HK-2 (cell line): Measurements from ENCODE around the gene POLR2E.

Experiments
- DNase-seq: peaks from one replicate; pipeline ENCODE4 v3.0.0-alpha.2; 2018; ENCODE audit not compliant: unreplicated experiment

The POLR2E gene

GRCh38 chr19:1064661-1065605, 30.2 kb downstream of the POLR2E start:
- peak; percentile 68 for DNase-seq

- DNase-seq: no peak
These were observed 31.1 kb downstream of the POLR2E start for GRCh38 chr19:1063909-1064660.

GRCh38 chr19:1063030-1063908, 31.9 kb downstream of the POLR2E start:
- no peak for DNase-seq

- no peak for DNase-seq
These were observed 32.7 kb downstream of the POLR2E start for GRCh38 chr19:1062387-1063029.

DNA sequence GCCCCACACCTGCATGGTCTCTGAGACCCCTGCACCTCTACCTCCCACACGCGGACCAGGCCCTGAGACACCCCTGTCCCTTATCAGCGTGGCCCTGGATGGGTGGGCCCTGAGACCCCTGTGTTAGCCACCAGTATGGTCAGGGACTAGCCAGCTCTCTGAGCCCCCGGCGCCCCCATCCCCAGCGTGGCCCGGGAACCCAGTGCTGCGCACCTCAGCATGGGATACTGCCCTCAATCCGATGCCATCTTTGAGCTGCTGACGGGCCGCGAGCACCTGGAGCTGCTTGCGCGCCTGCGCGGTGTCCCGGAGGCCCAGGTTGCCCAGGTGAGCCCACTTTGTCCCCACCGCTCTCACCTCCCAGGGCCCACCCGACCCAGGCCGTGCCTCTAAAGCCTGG, 33.2 kb downstream of the POLR2E start:
- no peak for DNase-seq

- no peak for DNase-seq
These were observed 34.5 kb downstream of the POLR2E start for GRCh38 chr19:1060689-1061088.

DNA sequence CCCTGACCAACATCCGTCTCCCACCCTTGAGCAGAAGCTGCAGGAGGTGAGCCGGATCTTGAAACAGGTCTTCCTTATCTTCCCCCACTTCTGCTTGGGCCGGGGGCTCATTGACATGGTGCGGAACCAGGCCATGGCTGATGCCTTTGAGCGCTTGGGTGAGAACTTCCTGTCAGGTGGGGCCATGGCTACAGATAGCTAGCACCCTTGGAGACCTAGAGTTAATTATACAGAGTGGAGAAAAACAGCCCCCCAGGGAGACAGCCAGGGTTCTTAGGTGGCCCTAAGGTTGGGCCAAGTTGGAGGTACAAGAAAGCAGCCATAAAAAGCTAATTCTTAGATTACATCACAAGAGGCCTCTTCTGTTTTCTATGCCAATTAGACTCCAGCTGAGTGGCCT, 37.1 kb downstream of the POLR2E start:
- DNase-seq: no peak

GRCh38 chr19:1057176-1057855, 37.9 kb downstream of the POLR2E start:
- DNase-seq: peak; percentile 47

DNA sequence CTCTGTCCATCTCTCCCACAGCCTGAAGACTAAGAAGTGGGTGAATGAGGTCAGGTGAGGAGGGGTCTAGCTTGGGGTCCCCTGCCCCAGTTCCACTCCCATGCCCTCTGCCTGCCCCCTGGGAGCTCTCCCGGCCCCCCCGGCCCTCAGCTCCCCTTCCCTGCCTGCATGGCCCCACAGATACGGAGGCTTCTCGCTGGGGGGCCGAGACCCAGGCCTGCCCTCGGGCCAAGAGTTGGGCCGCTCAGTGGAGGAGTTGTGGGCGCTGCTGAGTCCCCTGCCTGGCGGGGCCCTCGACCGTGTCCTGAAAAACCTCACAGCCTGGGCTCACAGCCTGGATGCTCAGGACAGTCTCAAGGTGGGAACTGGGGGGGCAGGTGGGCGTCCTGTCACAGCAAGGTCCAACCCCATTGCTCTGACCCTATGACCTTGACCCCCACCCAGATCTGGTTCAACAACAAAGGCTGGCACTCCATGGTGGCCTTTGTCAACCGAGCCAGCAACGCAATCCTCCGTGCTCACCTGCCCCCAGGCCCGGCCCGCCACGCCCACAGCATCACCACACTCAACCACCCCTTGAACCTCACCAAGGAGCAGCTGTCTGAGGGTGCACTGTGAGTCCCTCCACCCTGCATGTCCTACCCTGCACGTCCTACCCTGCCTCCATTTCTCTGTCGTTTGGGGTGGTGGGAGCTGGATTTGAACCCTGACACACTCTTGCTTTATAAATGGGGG, 39.1 kb downstream of the POLR2E start:
- no peak for DNase-seq

GRCh38 chr19:1055028-1055425, 40.1 kb downstream of the POLR2E start:
- DNase-seq: no peak

GRCh38 chr19:1054102-1055027, 40.8 kb downstream of the POLR2E start:
- DNase-seq: no peak

- DNase-seq: no peak
These were observed 41.7 kb downstream of the POLR2E start for GRCh38 chr19:1053176-1054101.

- no peak for DNase-seq
These were observed 42.7 kb downstream of the POLR2E start for GRCh38 chr19:1052349-1052975.

GRCh38 chr19:1051791-1052190, 43.4 kb downstream of the POLR2E start:
- DNase-seq: no peak

DNA sequence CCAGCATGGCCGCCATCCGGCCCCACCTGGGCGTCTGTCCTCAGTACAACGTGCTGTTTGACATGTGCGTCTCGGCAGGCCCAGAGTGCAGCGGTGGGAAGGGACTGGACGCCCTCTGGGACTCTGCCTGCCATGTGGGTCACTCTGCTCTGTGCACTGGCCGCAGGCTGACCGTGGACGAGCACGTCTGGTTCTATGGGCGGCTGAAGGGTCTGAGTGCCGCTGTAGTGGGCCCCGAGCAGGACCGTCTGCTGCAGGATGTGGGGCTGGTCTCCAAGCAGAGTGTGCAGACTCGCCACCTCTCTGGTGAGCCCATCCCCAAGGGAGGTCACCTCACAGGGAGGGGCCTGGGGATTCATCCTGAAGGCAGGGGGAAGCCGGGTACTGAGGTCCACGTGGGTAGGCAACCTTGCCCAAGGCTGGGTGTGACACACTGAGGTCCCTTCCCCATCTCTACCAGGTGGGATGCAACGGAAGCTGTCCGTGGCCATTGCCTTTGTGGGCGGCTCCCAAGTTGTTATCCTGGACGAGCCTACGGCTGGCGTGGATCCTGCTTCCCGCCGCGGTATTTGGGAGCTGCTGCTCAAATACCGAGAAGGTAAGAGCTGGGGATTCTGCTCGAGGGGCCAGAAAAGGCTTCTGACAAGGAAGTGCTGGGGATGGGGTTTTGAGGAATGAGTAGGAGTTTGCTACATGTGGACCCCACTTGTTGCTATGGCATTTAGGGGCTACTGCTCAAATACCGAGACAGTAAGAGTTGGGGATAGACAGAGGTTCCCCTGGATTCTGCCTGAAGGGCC, 44.0 kb downstream of the POLR2E start:
- no peak for DNase-seq

DNA sequence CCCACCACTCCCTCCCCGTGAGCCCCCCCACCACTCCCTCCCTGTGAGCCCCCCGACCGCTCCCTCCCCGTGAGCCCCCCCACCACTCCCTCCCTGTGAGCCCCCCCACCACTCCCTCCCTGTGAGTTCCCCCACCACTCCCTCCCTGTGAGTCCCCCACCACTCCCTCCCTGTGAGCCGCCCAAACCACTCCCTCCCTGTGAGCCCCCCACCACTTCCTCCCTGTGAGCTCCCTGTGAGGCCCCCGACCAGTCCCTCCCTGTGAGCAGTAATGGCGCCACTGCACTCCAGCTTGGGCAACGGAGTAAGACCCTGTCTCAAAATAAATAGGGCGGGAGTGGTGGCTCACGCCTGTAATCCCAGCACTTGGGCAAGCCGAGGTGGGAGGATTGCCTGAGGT, 45.4 kb downstream of the POLR2E start:
- no peak for DNase-seq

DNA sequence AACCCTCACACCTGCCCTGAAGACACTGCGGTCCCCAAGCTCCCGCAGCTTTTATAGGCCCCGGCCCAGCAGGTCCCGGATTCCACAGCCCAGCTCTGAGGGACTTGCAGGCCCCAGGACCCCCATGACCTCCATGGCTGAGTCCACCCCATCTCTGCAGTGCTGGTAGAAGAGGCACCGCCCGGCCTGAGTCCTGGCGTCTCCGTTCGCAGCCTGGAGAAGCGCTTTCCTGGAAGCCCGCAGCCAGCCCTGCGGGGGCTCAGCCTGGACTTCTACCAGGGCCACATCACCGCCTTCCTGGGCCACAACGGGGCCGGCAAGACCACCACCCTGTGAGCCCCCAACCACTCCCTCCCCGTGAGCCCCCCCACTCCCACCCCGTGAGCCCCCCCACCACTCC, 46.1 kb downstream of the POLR2E start:
- no peak for DNase-seq
